NCI-H1930 (cell line): ENCODE results near the gene EXOSC2.

Experiments used
- DNase-seq, 2 experiments: peaks; one replicate each; lab custom pipeline; 2025; lab: John Stamatoyannopoulos, UW

The EXOSC2 gene, protein sequence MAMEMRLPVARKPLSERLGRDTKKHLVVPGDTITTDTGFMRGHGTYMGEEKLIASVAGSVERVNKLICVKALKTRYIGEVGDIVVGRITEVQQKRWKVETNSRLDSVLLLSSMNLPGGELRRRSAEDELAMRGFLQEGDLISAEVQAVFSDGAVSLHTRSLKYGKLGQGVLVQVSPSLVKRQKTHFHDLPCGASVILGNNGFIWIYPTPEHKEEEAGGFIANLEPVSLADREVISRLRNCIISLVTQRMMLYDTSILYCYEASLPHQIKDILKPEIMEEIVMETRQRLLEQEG

DNA sequence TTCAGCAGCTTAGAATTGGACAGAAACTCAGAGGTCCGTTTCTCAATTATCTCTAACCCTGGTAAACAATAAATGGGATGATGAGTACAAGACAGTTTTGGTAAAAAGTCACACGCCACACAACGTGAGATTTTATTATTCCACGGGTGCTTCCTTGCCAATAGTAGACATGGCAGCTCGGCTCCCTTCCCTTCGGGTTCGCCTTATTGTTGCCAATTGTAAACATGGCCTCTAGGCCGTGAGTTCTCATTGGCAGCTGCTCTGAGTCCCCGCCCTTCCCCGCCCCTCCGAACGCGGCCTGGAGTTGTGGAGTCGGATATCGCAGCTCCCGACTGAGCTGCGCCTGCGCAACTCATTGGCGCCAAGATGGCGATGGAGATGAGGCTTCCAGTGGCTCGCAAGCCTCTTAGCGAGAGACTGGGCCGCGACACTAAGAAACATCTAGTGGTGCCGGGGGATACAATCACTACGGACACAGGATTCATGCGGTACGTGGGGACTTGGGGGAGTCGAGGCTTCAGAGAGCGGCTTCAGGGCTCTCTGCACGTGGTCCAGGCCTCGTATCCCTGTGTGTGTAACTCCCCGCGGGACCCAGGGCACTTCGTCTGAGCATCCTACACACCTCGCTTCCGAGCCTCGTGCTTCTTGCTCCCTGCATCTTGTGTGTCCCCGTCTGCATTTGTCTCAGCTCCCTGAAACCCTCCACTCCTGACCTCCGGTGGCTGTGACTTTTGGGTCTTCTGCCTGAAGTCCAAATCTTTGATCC lies at the start of gene EXOSC2:
Gene EXOSC2, plus strand, starts transcription at position 355 of the 766 bp plus-strand sequence. Its CDS starts 12 bp downstream, at position 367.
- DNase-seq: peak; percentile 96

DNA sequence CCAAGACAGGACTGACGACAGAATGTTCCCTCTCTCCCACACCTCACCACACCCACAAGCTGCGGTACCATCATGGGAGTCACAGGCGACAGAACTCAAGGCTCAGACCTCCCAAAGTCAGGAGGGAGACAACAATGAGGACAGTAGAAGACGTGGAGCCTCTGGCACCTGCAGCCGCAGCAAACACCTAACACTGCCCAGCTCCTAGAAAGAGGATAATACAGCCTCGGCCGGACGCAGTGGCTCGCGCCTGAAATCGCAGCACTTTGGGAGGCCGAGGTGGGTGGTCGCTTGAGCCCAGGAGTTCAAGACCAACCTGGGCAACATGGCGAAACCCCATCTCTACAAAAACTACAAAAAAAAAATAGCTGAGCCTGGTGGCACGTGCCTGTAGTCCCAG lies 42.4 kb upstream of the EXOSC2 start:
- no peak for DNase-seq

DNA sequence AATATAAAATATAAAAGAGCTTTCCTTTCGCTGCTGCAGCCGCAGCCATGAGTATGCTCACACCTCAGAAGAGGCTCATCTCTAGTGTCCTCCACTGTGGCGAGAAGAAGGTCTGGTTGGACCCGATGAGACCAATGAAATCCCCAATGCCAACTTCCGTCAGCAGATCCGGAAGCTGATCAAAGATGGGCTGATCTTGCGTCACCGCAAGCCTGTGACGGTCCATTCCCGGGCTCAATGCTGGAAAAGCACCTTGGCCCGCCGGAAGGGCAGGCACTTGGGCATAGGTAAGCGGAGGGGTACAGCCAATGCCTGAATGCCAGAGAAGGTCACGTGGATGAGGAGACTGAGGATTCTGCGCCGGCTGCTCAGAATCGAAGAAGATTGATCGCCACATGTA lies 41.8 kb upstream of the EXOSC2 start:
- no peak for DNase-seq

DNA sequence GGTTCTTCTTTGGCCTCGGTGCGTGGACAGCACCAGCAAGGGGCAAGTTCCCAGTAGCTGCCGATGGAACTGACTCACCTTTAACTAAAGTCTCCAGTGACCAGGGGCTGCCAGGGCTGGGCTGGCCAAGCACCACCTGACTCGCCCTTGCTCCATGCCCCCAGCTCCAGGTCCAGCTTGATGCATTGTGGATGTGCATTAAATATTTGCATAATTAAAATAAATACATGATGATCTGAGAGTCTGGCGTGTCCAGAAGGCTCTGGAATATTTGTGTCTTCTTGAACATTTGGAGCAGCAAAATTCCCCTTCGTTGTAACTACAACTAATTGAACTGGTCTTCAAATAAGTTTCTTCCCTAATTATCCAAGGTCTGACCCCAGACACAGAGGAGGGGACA lies 38.7 kb upstream of the EXOSC2 start:
- DNase-seq: no peak

DNA sequence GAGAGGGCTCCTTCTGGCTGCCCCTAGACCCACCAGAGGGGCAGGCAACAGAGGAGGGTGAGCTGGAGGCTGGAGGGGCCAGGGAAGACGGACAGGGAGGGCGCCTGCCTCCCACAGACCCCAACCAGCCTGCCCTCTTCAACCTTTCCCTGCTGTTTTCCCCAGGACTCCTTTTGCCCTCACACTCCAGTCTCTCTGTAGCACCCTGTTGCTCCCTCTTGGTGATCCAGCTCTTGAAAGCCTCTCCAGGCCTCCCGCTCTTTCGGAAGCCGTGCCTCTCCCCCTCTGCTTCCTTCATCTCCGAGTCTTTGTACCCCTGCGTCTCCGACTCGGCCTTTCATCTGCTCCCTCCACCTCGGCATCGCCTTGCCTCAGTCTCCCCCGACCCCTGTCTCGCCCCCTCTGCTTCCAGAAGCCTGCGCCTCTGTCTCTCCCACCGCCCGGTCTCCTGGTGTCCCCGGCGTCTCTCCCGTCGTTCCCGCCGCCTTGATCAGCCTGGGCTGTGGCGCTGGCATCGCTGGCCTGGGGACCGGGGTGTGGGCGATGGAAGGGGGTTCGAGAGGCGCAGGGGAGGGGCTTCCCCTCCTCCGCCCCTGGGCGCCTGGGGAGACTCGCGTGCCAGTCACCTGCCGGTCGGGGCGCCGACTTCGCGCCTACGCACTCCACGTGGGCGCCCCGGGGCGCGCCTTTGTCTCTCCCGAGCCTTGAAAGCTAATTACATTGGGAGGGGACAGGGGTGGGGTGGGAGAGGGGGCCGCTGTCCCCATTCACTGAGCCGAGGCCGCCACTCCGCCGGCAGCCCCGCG lies 34.5 kb upstream of the EXOSC2 start:
- DNase-seq: no peak

DNA sequence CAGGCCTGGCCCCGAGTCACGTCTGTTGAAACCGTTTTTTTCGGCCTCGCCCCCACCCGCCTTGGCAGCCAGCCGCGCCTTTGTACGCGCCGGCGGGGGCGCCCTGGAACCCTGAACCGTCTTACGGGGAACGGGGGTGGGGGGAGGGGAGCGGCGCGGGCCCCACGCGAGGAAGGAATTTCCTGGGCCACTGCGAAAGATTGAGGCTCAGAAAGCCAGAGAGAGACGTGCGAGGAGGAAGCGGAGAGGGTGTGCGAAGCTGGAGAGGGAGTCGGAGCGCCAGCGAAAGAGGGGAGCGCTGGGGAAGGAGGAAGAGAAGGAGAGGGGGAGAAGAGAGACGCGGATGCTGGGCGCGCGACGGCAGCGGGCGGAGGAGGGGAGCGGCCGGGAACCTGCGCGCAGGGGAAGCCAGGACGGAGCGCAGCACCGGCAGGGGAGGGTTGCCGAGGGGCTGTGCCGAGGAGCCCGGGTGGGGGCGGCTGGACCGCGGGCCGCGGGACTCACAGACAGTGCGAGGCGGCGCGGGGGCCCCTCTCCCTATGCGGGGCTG lies 33.8 kb upstream of the EXOSC2 start:
- no peak for DNase-seq

DNA sequence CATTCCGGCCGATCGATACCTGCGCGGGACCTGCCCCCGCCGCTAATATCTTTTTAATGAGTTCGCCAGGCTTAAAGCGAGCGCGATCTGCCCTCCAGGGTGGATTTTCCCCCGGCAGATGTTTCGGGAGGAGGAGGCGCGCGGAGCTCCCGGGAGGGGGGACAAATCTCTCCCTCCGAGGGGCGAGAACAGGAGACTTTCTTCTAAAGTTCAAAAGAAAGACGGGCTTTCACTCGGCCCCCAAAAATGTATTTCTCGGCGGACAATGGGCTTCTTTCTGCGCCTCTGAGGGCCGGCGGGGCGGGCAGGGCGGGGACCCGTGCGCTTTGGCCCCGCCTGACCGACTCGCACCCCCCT lies 33.3 kb upstream of the EXOSC2 start:
- no peak for DNase-seq

DNA sequence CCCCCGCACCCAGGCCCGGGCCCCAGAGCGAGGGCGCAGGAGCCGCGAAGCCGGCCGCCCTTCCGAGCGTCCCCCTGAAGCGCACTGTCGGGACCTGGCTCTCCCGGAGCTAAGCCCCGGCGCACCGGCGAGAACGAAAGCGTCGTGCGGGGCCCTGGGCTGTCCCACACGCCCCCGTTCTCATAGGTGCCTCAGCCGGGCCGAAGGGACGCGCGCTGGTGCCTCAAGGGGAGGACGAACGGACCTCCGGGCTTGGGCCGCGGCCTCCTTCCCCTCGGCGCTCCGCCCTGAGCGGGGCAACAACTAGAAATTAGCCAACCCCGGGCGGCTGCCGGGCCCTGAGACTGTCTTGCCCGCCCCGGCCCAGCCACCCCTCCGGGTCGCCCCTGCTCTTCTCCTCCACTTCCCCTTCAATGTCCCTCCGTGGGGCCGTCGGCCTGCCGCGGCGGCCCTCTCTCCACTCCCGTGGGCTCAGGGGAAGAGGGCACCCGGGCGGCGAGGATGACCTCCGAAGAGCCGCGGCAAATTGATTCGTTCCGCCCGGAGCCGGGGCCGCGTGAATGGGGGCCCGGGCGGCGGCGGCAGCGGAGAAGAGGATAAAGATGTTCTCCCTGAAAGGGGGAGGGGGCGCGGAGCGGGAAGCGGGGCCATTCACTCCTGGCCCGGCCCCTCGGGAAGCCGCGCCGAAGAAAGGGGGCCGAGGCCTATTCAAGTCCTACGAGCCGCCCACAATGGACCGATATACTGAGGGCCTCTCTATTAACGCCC lies 32.7 kb upstream of the EXOSC2 start:
- DNase-seq: no peak

DNA sequence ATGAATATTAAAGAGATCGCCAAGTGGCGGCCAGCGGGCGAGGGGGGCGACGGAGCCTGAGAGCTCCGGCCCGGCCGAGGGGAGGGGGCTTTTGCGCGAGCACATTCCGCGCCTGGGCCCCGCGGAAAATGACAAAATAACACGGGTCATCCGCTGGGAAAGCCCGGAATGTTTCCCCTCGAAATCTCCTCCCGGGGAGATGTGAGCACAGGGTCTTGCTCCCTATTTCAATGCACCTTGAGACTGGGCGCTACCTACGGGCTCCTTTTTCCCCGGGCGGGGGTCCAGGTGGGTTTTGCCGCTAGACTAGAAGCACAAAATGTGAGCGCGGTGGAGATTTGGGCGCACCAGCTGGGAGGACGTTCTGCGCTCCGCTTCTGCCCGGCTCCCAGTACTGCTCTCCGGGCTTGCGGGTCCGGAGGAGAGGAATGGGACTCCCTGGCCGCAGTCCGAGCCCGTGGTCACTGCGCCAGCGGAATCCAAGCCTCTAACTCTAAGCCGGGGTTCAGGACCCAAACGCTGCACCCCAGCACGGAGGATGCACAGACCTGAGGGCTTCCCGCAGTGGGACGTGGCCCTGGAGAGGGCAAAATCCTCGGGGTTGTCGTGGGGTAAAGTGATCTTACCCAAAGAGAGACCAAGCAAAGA lies 32.0 kb upstream of the EXOSC2 start:
- no peak for DNase-seq

DNA sequence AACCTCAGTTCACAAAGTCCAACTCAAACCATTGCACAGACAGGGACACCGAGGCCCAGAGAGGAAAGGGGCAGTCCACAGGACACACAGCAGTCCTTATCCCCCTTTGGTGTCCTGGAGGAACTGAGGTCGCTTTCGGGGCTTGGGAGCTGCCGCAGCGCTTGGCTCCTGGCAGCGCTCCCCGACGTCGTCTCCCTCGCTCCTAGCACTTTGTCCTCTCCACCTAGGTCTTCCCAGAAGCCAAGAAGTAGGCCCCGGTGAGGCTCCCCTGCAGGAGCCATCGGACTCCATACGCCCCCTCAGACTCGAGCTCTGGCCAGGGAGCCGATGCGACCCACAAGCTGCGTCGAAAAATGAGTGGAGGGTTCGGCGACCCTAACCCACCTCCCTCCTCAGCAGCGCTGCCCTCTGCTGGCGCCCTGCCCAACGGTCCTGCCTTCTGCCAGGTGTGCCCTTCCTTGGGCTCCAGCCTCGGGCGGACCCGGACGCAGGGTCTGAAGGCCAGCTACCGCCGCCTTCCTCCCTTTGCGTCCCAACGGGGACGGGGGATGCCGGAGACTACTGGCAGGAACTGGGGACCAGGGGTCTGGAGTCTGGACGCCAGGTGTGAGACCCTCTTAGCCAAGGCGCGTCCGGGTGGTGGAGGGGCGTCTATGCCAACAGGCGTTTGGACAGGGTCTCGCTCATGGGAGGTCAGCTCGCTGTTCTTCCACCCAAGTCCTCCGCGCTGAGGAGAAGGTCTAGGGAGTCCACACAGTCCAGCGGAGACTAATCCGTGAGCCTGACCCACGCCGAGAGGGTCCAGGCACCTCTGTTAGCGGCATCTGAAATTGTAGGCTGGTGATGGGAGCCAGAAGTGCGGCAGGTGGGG lies 31.2 kb upstream of the EXOSC2 start:
- no peak for DNase-seq

DNA sequence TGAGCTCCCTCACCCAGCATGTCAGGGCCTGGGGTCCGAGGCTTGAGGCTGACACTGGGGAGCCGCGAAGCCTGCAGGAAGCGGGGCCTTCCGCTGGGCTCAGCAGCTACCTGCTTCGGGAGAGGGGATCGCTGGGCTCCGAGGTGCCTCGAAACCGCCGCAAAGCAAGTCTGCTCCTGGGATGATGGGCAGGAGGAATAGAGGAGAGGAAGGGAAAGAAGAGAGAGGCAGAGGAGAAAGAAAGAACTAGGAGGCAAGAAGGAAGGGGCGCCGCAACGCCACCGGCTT lies 30.7 kb upstream of the EXOSC2 start:
- no peak for DNase-seq

DNA sequence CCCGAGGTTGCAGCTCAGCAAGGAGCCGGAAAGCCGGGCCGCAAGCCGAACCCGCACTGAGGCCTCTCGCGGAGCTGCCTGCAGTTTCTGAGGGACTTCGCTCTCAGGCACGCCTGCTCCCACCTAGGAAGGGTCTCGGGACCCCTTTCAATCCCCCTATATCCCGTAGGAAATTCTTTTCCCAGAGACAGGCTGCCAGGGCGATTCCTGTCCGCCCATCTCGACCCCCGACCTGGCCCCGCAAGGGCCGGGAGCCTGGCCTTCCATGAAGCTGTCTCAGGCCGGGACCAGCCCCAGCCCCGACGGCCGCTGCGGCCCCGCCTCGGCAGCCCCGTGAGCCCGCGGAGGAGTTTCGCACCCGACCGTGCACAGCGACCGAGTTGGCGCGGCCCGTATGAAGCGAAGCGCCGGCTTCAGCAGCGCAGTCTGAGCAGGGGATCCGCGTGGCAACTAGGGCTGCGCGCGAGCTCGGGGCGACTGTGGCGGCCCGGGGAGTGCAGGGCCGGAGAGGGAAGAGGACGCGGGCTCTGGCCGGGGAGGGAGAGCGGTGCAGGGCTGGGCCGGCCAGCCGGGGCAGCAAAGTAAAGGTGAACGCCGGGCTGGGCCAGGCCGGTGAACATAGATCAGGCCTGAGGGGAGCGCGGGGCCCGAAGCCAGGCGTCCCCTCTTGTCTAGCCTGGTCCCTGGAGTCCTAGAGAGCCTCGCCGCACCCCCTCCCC lies 30.2 kb upstream of the EXOSC2 start:
- DNase-seq: no peak

DNA sequence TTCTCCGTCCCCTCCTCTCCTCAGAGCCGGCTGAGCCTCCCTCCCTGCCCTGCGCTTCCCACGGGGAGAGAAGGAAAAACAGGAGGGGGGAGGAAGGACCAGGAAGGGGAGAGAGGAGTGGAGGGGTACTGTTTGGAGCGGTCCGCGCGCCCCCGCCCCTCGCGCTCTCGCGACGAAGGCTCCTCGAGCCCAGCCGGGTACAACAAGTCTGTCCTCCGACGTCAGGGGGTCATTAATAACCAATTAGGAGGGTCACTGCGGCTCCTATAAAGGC lies 29.7 kb upstream of the EXOSC2 start:
- no peak for DNase-seq

DNA sequence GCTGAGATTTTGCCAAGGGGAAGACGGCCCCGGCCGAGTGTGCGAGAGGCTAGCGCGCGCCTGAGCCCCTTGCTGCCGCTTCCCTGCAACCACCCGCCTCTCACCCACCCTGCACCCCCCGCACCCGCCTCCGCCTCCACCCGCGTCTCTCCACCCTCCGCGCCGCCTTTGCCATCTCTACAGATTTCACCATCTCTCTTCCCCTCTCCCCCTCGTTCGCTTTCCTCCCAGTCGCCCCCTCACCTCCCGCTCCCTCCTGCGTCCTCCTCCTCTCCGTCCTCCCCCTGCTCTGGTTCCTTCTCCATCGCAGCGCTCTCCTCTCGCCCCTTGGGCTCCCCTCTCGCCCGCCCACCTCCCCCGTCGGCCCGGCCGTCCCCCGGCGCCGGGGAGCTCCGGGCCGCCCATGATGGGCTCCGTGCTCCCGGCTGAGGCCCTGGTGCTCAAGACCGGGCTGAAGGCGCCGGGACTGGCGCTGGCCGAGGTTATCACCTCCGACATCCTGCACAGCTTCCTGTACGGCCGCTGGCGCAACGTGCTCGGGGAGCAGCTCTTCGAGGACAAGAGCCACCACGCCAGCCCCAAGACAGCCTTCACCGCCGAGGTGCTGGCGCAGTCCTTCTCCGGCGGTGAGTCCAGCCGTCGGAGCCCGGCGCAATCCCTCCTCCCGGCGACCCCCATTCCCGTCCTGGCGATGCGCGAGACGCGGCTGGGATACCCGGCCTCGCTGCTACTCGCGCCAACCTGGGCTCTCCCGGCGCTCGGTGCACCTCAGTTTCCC lies 29.1 kb upstream of the EXOSC2 start, which contains the start of gene PRDM12:
Gene PRDM12, plus strand, starts transcription at position 344 of the 778 bp plus-strand sequence. Its CDS starts 60 bp downstream, at position 404.
- no peak for DNase-seq

DNA sequence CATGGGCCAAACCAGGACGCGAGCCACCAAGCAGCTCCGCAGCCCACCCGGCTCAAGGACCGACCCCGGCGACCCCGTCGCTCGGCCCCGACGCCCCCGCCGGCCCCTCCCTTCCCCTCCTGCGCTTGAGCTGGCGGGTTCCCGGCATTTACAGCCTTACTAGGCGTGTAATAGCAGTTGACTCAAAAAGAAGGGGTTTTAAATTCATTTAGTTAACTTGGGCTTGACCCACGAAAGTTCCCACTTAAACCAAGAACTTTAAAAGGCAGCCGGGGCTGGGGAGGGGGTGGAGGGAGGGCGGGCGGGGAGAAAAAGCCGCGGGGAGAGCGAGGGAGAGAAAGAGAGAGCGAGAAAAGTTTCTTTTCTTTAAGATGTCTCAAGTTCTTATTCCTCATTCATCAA lies 28.6 kb upstream of the EXOSC2 start:
- DNase-seq: no peak

DNA sequence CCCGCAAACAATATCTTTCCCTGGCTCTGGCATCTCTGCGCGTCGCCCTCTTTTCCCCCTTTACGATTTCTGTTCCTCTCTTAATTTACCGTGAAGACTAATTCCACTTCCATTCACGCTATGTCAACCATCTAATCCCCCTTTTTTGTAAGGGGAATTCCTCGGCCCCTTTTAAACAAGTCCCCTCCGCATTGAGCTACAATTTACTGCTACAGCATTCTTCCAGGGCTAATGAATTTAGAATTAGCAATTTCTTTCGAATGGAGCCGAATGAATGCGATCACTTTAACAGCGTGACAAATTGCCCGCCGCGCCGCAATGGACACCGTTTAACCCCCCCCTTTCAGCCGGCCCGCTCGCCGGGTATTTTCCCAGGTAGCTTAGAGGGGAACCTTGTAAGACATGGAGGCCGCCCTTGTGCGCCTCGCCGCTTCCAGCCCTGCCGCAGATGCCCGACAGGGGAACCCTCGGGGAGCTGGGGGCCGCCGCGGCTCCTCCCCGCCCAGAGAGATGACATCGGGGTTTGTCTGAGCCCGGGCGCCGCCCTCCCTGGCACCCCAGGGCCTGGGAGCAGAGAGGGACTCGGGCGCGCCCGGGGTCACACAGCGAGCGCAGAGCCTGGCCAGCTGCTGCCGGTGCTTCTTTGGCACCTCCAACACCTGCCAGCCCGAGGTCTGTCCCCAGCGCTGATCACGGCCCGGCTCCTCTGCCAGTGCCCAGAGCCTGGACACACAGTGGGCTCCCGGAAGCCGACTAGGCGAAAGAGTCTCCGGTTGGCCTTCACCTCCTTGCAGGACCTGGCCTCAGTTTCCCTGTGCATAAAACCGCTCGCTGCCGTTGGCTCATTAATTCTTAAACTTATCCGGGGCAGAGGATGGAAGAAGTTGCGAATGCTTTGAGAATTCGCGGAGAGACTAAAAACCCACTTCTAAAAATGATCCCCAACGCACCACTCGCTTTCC lies 27.9 kb upstream of the EXOSC2 start:
- no peak for DNase-seq

DNA sequence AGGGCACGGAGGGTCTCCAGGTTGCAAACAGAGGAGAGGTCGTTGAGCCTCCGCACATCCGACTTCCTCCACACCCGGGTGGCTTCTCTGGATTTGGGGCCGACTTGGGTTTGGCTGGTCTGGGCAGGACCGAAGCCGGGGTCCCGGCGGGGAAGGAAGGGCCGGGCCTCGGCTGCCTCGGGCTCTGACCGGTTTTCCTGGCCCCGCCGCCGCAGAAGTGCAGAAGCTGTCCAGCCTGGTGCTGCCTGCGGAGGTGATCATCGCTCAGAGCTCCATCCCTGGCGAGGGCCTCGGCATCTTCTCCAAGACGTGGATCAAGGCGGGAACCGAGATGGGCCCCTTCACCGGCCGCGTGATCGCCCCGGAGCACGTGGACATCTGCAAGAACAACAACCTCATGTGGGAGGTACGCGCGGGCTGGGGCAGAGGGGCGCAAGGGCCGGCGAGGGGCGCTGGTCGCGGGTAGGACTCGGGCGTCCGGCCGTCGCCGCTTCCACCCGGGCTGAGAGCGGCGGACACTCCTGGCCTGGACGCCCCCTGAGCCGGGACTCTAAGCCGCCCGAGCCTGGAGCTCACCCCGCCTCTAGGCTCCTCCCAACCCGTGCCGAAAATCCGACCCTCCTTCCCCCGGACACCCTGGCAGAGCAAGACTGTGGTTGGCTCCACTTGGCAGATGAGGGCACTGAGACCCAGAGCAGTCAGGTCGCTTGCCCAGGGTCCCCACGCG lies 27.0 kb upstream of the EXOSC2 start:
- DNase-seq: no peak

DNA sequence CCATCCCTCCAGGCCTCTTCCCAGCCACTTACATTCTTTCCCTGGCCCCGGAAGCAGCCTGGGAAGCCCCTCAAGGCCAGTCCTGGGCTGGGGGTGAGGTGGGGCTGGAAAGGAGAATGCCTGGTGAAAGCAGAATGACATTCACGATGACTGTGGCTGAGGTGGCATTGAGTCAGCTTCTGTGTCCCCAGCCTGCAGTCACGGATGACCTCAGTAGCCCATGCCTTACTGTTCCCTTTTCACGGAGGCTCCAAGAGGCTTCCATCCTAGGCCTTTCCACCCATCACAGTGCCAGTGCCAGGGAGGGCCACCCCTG lies 26.5 kb upstream of the EXOSC2 start:
- DNase-seq: no peak
